H9 (cell line): ENCODE results near the gene TFDP3. TPM values are rescaled to one million over a fixed set of nuclear protein-coding genes. Genes with fewer than 3 reads are reported as not detected.

ENCODE experiments used
- DNase-seq: peaks from one replicate; pipeline ENCODE4 v3.0.0-alpha.2; 2017
- H2AFZ ChIP-seq: one replicate; pipeline ENCODE4 v1.6.1; 2013; ENCODE audit warnings: mild to moderate bottlenecking, low read length, control low read depth, moderate library complexity
- H2AK5ac ChIP-seq: 2 replicates; pipeline ENCODE4 v1.6.1; 2013; ENCODE audit warnings: low read length, control low read depth, mixed read lengths; ENCODE audit not compliant: insufficient read length
- H2BK120ac ChIP-seq: one replicate; pipeline ENCODE4 v1.6.1; 2013; ENCODE audit warnings: low read depth, mild to moderate bottlenecking, low read length, control low read depth, inconsistent platforms; ENCODE audit not compliant: poor library complexity, severe bottlenecking
- H2BK12ac ChIP-seq: 2 replicates; pipeline ENCODE4 v1.6.1; 2013; ENCODE audit warnings: low read length, control low read depth, mixed read lengths, low read depth; ENCODE audit not compliant: insufficient read length
- H2BK15ac ChIP-seq: 2 replicates; pipeline ENCODE4 v1.6.1; 2013; ENCODE audit warnings: low read depth, low read length, control low read depth
- H2BK20ac ChIP-seq: one replicate; pipeline ENCODE4 v1.6.1; 2013; ENCODE audit warnings: low read depth, mild to moderate bottlenecking, low read length, control low read depth, inconsistent platforms; ENCODE audit not compliant: poor library complexity, severe bottlenecking
- H2BK5ac ChIP-seq: 2 replicates; pipeline ENCODE4 v1.6.1; 2013; ENCODE audit warnings: low read length, control low read depth, mixed read lengths; ENCODE audit not compliant: insufficient read length
- H3K14ac ChIP-seq: 2 replicates; pipeline ENCODE4 v1.6.1; 2013; ENCODE audit warnings: low read length, control low read depth; ENCODE audit not compliant: insufficient read depth
- H3K18ac ChIP-seq: 2 replicates; pipeline ENCODE4 v1.6.1; 2013; ENCODE audit warnings: low read depth, mild to moderate bottlenecking, mixed read lengths, low read length, control low read depth; ENCODE audit not compliant: insufficient read length
- H3K23ac ChIP-seq: 2 replicates; pipeline ENCODE4 v1.6.1; 2013; ENCODE audit warnings: low read length, control low read depth, mixed read lengths, low read depth; ENCODE audit not compliant: insufficient read length
- H3K23me2 ChIP-seq: 2 replicates; pipeline ENCODE4 v1.6.1; 2013; ENCODE audit warnings: low read depth, mild to moderate bottlenecking, mixed read lengths, low read length, control low read depth; ENCODE audit not compliant: insufficient read length, poor library complexity, severe bottlenecking
- H3K27ac ChIP-seq: 2 replicates; pipeline ENCODE4 v1.5.1; 2013; ENCODE audit warnings: low read length, control low read depth, mixed read lengths, low read depth; ENCODE audit not compliant: insufficient read length
- H3K27me3 ChIP-seq: 2 replicates; pipeline ENCODE4 v1.6.1; 2013; ENCODE audit warnings: low read length, control low read depth, inconsistent platforms; ENCODE audit not compliant: insufficient read depth
- H3K4ac ChIP-seq: 2 replicates; pipeline ENCODE4 v1.6.1; 2013; ENCODE audit warnings: low read depth, mild to moderate bottlenecking, control low read depth, inconsistent platforms, low read length, moderate library complexity
- H3K4me1 ChIP-seq: 2 replicates; pipeline ENCODE4 v1.6.1; 2013; ENCODE audit warnings: low read length, control low read depth, inconsistent platforms; ENCODE audit not compliant: insufficient read depth
- H3K4me2 ChIP-seq: 2 replicates; pipeline ENCODE4 v1.6.1; 2013; ENCODE audit warnings: low read length, control low read depth, mixed read lengths; ENCODE audit not compliant: insufficient read length, insufficient read depth
- H3K56ac ChIP-seq: 2 replicates; pipeline ENCODE4 v1.6.1; 2013; ENCODE audit warnings: low read depth, mild to moderate bottlenecking, mixed read lengths, low read length, control low read depth; ENCODE audit not compliant: insufficient read length
- H3K79me1 ChIP-seq: 2 replicates; pipeline ENCODE4 v1.6.1; 2013; ENCODE audit warnings: low read depth, mild to moderate bottlenecking, moderate library complexity, low read length, control low read depth, inconsistent platforms; ENCODE audit not compliant: insufficient read depth, poor library complexity, severe bottlenecking
- H3K79me2 ChIP-seq: 2 replicates; pipeline ENCODE4 v1.6.1; 2013; ENCODE audit warnings: low read length, control low read depth, inconsistent platforms; ENCODE audit not compliant: insufficient read depth
- H3K9ac ChIP-seq: 2 replicates; pipeline ENCODE4 v1.6.1; 2013; ENCODE audit warnings: low read length, control low read depth, mixed read lengths; ENCODE audit not compliant: insufficient read length; ENCODE audit errors: extremely low read depth
- H3K9me3 ChIP-seq: one replicate; pipeline ENCODE4 v1.6.1; 2013; ENCODE audit warnings: low read depth, low read length, inconsistent platforms; ENCODE audit not compliant: control insufficient read depth
- H3T11ph ChIP-seq: one replicate; pipeline ENCODE4 v1.6.1; 2013; ENCODE audit warnings: mild to moderate bottlenecking, low read length, control low read depth, inconsistent platforms
- H4K20me1 ChIP-seq: one replicate; pipeline ENCODE4 v1.6.1; 2013; ENCODE audit not compliant: control insufficient read depth, insufficient read length, insufficient read depth
- H4K5ac ChIP-seq: 2 replicates; pipeline ENCODE4 v1.6.1; 2013; ENCODE audit warnings: low read depth, mild to moderate bottlenecking, mixed read lengths, low read length, control low read depth; ENCODE audit not compliant: insufficient read length
- H4K8ac ChIP-seq: replicated peaks from 2 replicates; pipeline ENCODE4 v1.6.1; 2013; ENCODE audit warnings: low read length, control low read depth, mixed read lengths, low read depth; ENCODE audit not compliant: insufficient read length
- H4K91ac ChIP-seq: 2 replicates; pipeline ENCODE4 v1.6.1; 2013; ENCODE audit warnings: low read depth, mild to moderate bottlenecking, moderate library complexity, mixed read lengths, low read length, control low read depth; ENCODE audit not compliant: insufficient read length
- H3K27ac Mint-ChIP-seq, 3 experiments: 2 replicates in 2 of 3; 3 replicates in 1 of 3; pipeline ENCODE4 v1.8.0; 2020 to 2021; ENCODE audit warnings: mixed read lengths in 3 of 3, mild to moderate bottlenecking in 1 of 3, moderate library complexity in 1 of 3
- H3K27me3 Mint-ChIP-seq: 2 replicates; pipeline ENCODE4 v1.8.0; 2021; ENCODE audit warnings: low read depth, mild to moderate bottlenecking, moderate library complexity, mixed read lengths
- H3K36me3 Mint-ChIP-seq, 3 experiments: 2 replicates in 2 of 3; 3 replicates in 1 of 3; pipeline ENCODE4 v1.8.0; 2020 to 2021; ENCODE audit warnings: low read depth in 3 of 3, mixed read lengths in 3 of 3; ENCODE audit not compliant: insufficient read depth in 1 of 3
- H3K4me1 Mint-ChIP-seq, 2 experiments: 2 replicates each; pipeline ENCODE4 v1.8.0; 2020; ENCODE audit warnings: mixed read lengths in 2 of 2
- H3K4me3 Mint-ChIP-seq, 2 experiments: 2 replicates in 1 of 2; 3 replicates in 1 of 2; pipeline ENCODE4 v1.8.0; 2020 to 2021; ENCODE audit warnings: mild to moderate bottlenecking in 2 of 2, mixed read lengths in 2 of 2, moderate library complexity in 1 of 2
- H3K9me3 Mint-ChIP-seq, 2 experiments: 2 replicates in 1 of 2; 3 replicates in 1 of 2; pipeline ENCODE4 v1.8.0; 2020; ENCODE audit warnings: mild to moderate bottlenecking in 2 of 2, mixed read lengths in 2 of 2, moderate library complexity in 1 of 2
- CTCF ChIP-seq: fragments of 200-600 bp; sonication (generic); conservative IDR thresholded peaks from 3 replicates; pipeline ENCODE4 v1.8.0; 2021; ENCODE audit warnings: antibody characterized with exemption, mild to moderate bottlenecking
- WGBS: extraction: QIAGEN DNeasy Blood & Tissue Kit; methylation state at CpG from one replicate; pipeline ENCODE4 v1.1.7; 2013; ENCODE audit warnings: missing lambda C conversion rate, low lambda C conversion rate, mixed read lengths; ENCODE audit not compliant: insufficient read length; ENCODE audit errors: extremely low coverage; 5-methylcytosine and 5-hydroxymethylcytosine counted together
- total RNA-seq: library from RNA; stranded (reverse); gene quantifications from 2 replicates; pipeline ENCODE4 v1.2.1, GENCODE V29; 2021

TFDP3 gene
- total RNA-seq, 1 experiment from 2014 or later = not detected

GRCh38 chrX:133177202-133177601 is 41.0 kb downstream of the TFDP3 start:
- no CpG with 5 or more reads among the region's 2 CpGs for WGBS
- Mint-ChIP-seq H3K27ac (no peak overlapping the region), H3K27me3 (no peaks in the 10 kb centered on the region; the same call in 1 of the 2 replicates), H3K4me1 (peaks cover 11 to 20% of the 10 kb centered on the region in 2 experiments), H3K4me3 (no peak overlapping the region), H3K36me3 (no peaks in the 10 kb centered on the region), H3K9me3 (peaks cover 0 to 2% of the 10 kb centered on the region in 2 experiments; a peak in 1 of 5 replicates)
- H3K23ac ChIP-seq = no peak overlapping the region
- H3K4ac ChIP-seq = no peak overlapping the region
- no peaks in the 10 kb centered on the region for H3K79me2 ChIP-seq
- no peak overlapping the region for H2BK20ac ChIP-seq
- H2BK5ac ChIP-seq = no peak overlapping the region
- no peaks in the 10 kb centered on the region for H3K79me1 ChIP-seq
- H4K8ac ChIP-seq = no peak overlapping the region
- no peak overlapping the region for H3K18ac ChIP-seq
- H4K91ac ChIP-seq = no peak overlapping the region
- no peak overlapping the region for H3T11ph ChIP-seq
- H3K27ac ChIP-seq = no peak overlapping the region
- no peak overlapping the region for H2BK120ac ChIP-seq
- no peaks in the 10 kb centered on the region for H3K9me3 ChIP-seq
- no peak overlapping the region for H4K5ac ChIP-seq
- no peak overlapping the region for H3K14ac ChIP-seq
- no peaks in the 10 kb centered on the region for H3K23me2 ChIP-seq
- no peak overlapping the region for H2BK12ac ChIP-seq
- H3K56ac ChIP-seq = no peak overlapping the region
- H4K20me1 ChIP-seq = no peaks in the 10 kb centered on the region
- no peak for TF ChIP-seq CTCF
- H3K9ac ChIP-seq = no peak overlapping the region
- H2AK5ac ChIP-seq = no peak overlapping the region
- H3K4me1 ChIP-seq = peaks cover 4% of the 10 kb centered on the region; the same call in 1 of the 2 replicates
- H3K27me3 ChIP-seq = no peaks in the 10 kb centered on the region
- no peak overlapping the region for H3K4me2 ChIP-seq
- DNase-seq = no peak
- no peak overlapping the region for H2BK15ac ChIP-seq
- H2AFZ ChIP-seq = no peak overlapping the region
